ENCODE measurements around the gene DOCK4. TPM values are rescaled to one million over a fixed set of nuclear protein-coding genes. Genes with fewer than 3 reads are reported as not detected.

DOCK4 gene
- total and polyA plus RNA-seq, 10 of the 15 experiments (the other 5 are each of a cell fraction or from before 2014, with no cell fraction given): 0.03 to 0.73 (median 0.38) TPM

GRCh38 chr7:111877931-111878330 is 328.3 kb downstream of the DOCK4 start:
- no peaks in the 10 kb centered on the region for H3K9me3 ChIP-seq (replicated peaks; ENCODE audit: control insufficient read depth, insufficient read depth, low read length)
- ChIA-PET SMC1A (ENCODE audit: uncharacterized antibody, unreplicated experiment) (interaction anchor here (0.7 to 1.7 kb wide), 2 partner anchors 12 to 787 kb away, joined by 3 to 6 read pairs; no protein-coding TSS in a partner anchor), POLR2A (no interaction called here), CTCF (interaction anchor here (0.6 kb wide), 1 partner anchor 27 kb away, joined by 3 read pairs; no protein-coding TSS in a partner anchor), RAD21 (ENCODE audit: unreplicated experiment) (no interaction called here)
- ATAC-seq: no peak
- H3K4me1 ChIP-seq (ENCODE audit: control insufficient read depth, insufficient read depth, low read length): no peaks in the 10 kb centered on the region
- no peak overlapping the region for H3K27ac ChIP-seq (ENCODE audit: control insufficient read depth, insufficient read depth)
- H3K9ac ChIP-seq (ENCODE audit: control insufficient read depth, insufficient read depth, low read length): no peak overlapping the region
- H3K79me2 ChIP-seq (ENCODE audit: control insufficient read depth, insufficient read depth, low read length): no peaks in the 10 kb centered on the region
- TF ChIP-seq EZH2 (IDR thresholded peaks at IDR 0.05; ENCODE audit: borderline replicate concordance, control insufficient read depth, low read depth, low read length) (no peak), TBL1XR1 (IDR thresholded peaks at IDR 0.05; ENCODE audit: low read depth, low read length) (no peak), MYC (IDR thresholded peaks at IDR 0.05; ENCODE audit: insufficient read depth, insufficient read length, insufficient replicate concordance, low read length, severe bottlenecking) (no peak)
- no peak overlapping the region for H3K4me2 ChIP-seq (ENCODE audit: control insufficient read depth, insufficient read depth)
- WGBS (ENCODE audit: insufficient coverage, insufficient replicate concordance, low lambda C conversion rate, missing lambda C conversion rate): 45% methylated on average over 4 of the region's 4 CpGs
- BruUV-seq (replicated peaks): no TSS peak
- no peak overlapping the region for H3K4me3 ChIP-seq
- H2AFZ ChIP-seq (ENCODE audit: control insufficient read depth, low read depth, low read length): no peak overlapping the region
- DNase-seq (ENCODE audit: low read depth, low spot score): no peak
- no peak for FAIRE-seq
- no peaks in the 10 kb centered on the region for H4K20me1 ChIP-seq (ENCODE audit: control insufficient read depth, insufficient read depth)
- intact Hi-C loops (cut with micrococcal nuclease; ENCODE audit: unreplicated experiment): no loop called here
- no peaks in the 10 kb centered on the region for H3K36me3 ChIP-seq (ENCODE audit: control insufficient read depth in 2 of 2, insufficient read depth in 2 of 2, low read length in 1 of 2)
- no peaks in the 10 kb centered on the region for H3K27me3 ChIP-seq (replicated peaks in 1 of 2; ENCODE audit: control insufficient read depth in 2 of 2, insufficient read depth in 2 of 2, low read length in 1 of 2)
- in situ Hi-C loops (cut with MboI): no loop called here

GRCh38 chr7:111873963-111874690 is 332.1 kb downstream of the DOCK4 start:
- POLR2A ChIA-PET: no interaction called here
- ATAC-seq: no peak
- no peaks in the 10 kb centered on the region for H3K4me1 ChIP-seq (ENCODE audit: control insufficient read depth, insufficient read depth, low read length)

More at GRCh38 chr7:111873963-111874690, 332.1 kb downstream of the DOCK4 start:
- H3K36me3 ChIP-seq (ENCODE audit: control insufficient read depth in 2 of 2, insufficient read depth in 2 of 2, low read length in 1 of 2): no peaks in the 10 kb centered on the region
- H3K4me2 ChIP-seq (ENCODE audit: control insufficient read depth, insufficient read depth): no peak overlapping the region
- BruUV-seq (replicated peaks): no TSS peak
- H3K79me2 ChIP-seq (ENCODE audit: control insufficient read depth, insufficient read depth, low read length): no peaks in the 10 kb centered on the region
- SMC1A ChIA-PET (ENCODE audit: uncharacterized antibody, unreplicated experiment): interaction anchor here (0.6 kb wide), 1 partner anchor 190 kb away, joined by 3 read pairs; no protein-coding TSS in a partner anchor
- no peak overlapping the region for H2AFZ ChIP-seq (ENCODE audit: control insufficient read depth, low read depth, low read length)
- FAIRE-seq: no peak
- no peaks in the 10 kb centered on the region for H3K9me3 ChIP-seq (replicated peaks; ENCODE audit: control insufficient read depth, insufficient read depth, low read length)
- intact Hi-C loops (cut with micrococcal nuclease; ENCODE audit: unreplicated experiment): no loop called here
- CTCF ChIA-PET: no interaction called here
- TF ChIP-seq ZNF384 (IDR thresholded peaks at IDR 0.05; ENCODE audit: borderline replicate concordance, low read depth, low read length): no peak
- no peak for TF ChIP-seq FOXK2 (IDR thresholded peaks at IDR 0.05)
- no peak for TF ChIP-seq BHLHE40 (IDR thresholded peaks at IDR 0.05; ENCODE audit: borderline replicate concordance in 1 of 2, low read depth in 2 of 2, low read length in 1 of 2)
- no peaks in the 10 kb centered on the region for H4K20me1 ChIP-seq (ENCODE audit: control insufficient read depth, insufficient read depth)
- H3K4me3 ChIP-seq: no peak overlapping the region
- RAD21 ChIA-PET (ENCODE audit: unreplicated experiment): no interaction called here
- in situ Hi-C loops (cut with MboI): no loop called here
- no peaks in the 10 kb centered on the region for H3K27me3 ChIP-seq (replicated peaks in 1 of 2; ENCODE audit: control insufficient read depth in 2 of 2, insufficient read depth in 2 of 2, low read length in 1 of 2)
- H3K9ac ChIP-seq (ENCODE audit: control insufficient read depth, insufficient read depth, low read length): no peak overlapping the region
- H3K27ac ChIP-seq (ENCODE audit: control insufficient read depth, insufficient read depth): no peak overlapping the region
- 35% methylated on average over 2 of the region's 2 CpGs for WGBS (ENCODE audit: insufficient coverage, insufficient replicate concordance, low lambda C conversion rate, missing lambda C conversion rate)
- no peak for DNase-seq (ENCODE audit: low read depth, low spot score)
